Smooth muscle cell (in vitro differentiated cells): ENCODE results near the gene CCDC50. TPM values are rescaled to one million over a fixed set of nuclear protein-coding genes. Genes with fewer than 3 reads are reported as not detected.

Experiments used
- DNase-seq: peaks from one replicate; lab custom pipeline; 2025; ENCODE audit not compliant: unreplicated experiment; lab: John Stamatoyannopoulos, UW
- H2AFZ ChIP-seq: fragments of 200-600 bp; sonication (generic); 2 replicates; pipeline ENCODE4 v1.6.0; 2016; ENCODE audit warnings: antibody characterized with exemption, low read depth, mild to moderate bottlenecking
- H3F3A ChIP-seq: fragments of 200-600 bp; sonication (generic); 2 replicates; pipeline ENCODE4 v1.6.0; 2017; ENCODE audit warnings: antibody characterized with exemption, low read depth
- H3K27ac ChIP-seq: fragments of 200-600 bp; sonication (generic); 2 replicates; pipeline ENCODE4 v1.5.1; 2016; ENCODE audit warnings: low read depth, mild to moderate bottlenecking
- H3K27me3 ChIP-seq: fragments of 200-600 bp; sonication (generic); 2 replicates; pipeline ENCODE4 v1.6.1; 2016; ENCODE audit warnings: low read depth, mild to moderate bottlenecking
- H3K36me3 ChIP-seq: fragments of 200-600 bp; sonication (generic); 2 replicates; pipeline ENCODE4 v1.5.1; 2016; ENCODE audit warnings: low read depth
- H3K4me1 ChIP-seq: fragments of 200-600 bp; sonication (generic); 2 replicates; pipeline ENCODE4 v1.5.1; 2016; ENCODE audit warnings: low read depth
- H3K4me2 ChIP-seq: fragments of 200-600 bp; sonication (generic); 2 replicates; pipeline ENCODE4 v1.6.0; 2016; ENCODE audit warnings: mild to moderate bottlenecking
- H3K4me3 ChIP-seq: fragments of 200-600 bp; sonication (generic); 2 replicates; pipeline ENCODE4 v1.5.1; 2016; ENCODE audit warnings: mild to moderate bottlenecking
- H3K79me2 ChIP-seq: fragments of 200-600 bp; sonication (generic); 2 replicates; pipeline ENCODE4 v1.6.0; 2016; ENCODE audit warnings: low read depth, mild to moderate bottlenecking
- H3K9ac ChIP-seq: fragments of 200-600 bp; sonication (generic); 2 replicates; pipeline ENCODE4 v1.6.0; 2016; ENCODE audit warnings: low read depth
- H3K9me3 ChIP-seq: fragments of 200-600 bp; sonication (generic); replicated peaks from 2 replicates; pipeline ENCODE4 v1.5.1; 2016; ENCODE audit warnings: low read depth
- H4K20me1 ChIP-seq: fragments of 200-600 bp; sonication (generic); 2 replicates; pipeline ENCODE4 v1.6.0; 2016; ENCODE audit warnings: low read depth
- CTCF ChIP-seq: fragments of 200-600 bp; sonication (generic); IDR thresholded peaks from 2 replicates; pipeline ENCODE4 v1.5.1; 2017; ENCODE audit warnings: borderline replicate concordance, mild to moderate bottlenecking, antibody characterized with exemption; ENCODE audit not compliant: insufficient read depth, poor library complexity, severe bottlenecking
- WGBS: methylation state at CpG from one replicate; pipeline ENCODE4 v1.1.7; 2016; ENCODE audit warnings: low lambda C conversion rate; 5-methylcytosine and 5-hydroxymethylcytosine counted together
- polyA plus RNA-seq: library from polyadenylated mRNA; unstranded; fragments of >200 nt; fragmentation: Nextera tagmentation; extraction: Ambion mirVana; gene quantifications from 2 replicates; pipeline ENCODE4 v1.2.1, GENCODE V29; 2016
- total RNA-seq: library from RNA; depleted of rRNA; stranded (reverse); fragments of >200 nt; gene quantifications from 2 replicates; pipeline ENCODE4 v1.2.3, GENCODE V29; 2014

The CCDC50 gene
- total and polyA plus RNA-seq, 2 experiments from 2014 or later, result 31.7 to 53.9 TPM

- Histone ChIP-seq H3K9ac (no peak overlapping the region), H3K27ac (no peak overlapping the region), H3K4me2 (no peak overlapping the region), H3K36me3 (no peaks in the 10 kb centered on the region), H3K79me2 (no peaks in the 10 kb centered on the region), H3F3A (no peaks in the 10 kb centered on the region), H2AFZ (no peak overlapping the region), H3K9me3 (no peaks in the 10 kb centered on the region), H3K4me3 (no peak overlapping the region), H3K27me3 (no peaks in the 10 kb centered on the region), H3K4me1 (no peaks in the 10 kb centered on the region), H4K20me1 (no peaks in the 10 kb centered on the region)
- 86% methylated on average over 5 of the region's 5 CpGs for WGBS
- DNase-seq, result no peak
- TF ChIP-seq CTCF, result no peak
These were observed 36.8 kb upstream of the CCDC50 start for GRCh38 chr3:191292243-191293015.

- WGBS, result 79% methylated on average over 1 of the region's 1 CpG
- no peaks in the 10 kb centered on the region for H3K36me3 ChIP-seq
- H3F3A ChIP-seq, result no peaks in the 10 kb centered on the region
- H3K9ac ChIP-seq, result no peak overlapping the region
- H3K79me2 ChIP-seq, result no peaks in the 10 kb centered on the region
- DNase-seq, result no peak
- H2AFZ ChIP-seq, result no peak overlapping the region
- no peaks in the 10 kb centered on the region for H4K20me1 ChIP-seq
- no peaks in the 10 kb centered on the region for H3K9me3 ChIP-seq
- no peak overlapping the region for H3K27ac ChIP-seq
- no peak overlapping the region for H3K4me3 ChIP-seq
- TF ChIP-seq CTCF, result no peak
- no peaks in the 10 kb centered on the region for H3K27me3 ChIP-seq
- no peak overlapping the region for H3K4me2 ChIP-seq
- no peaks in the 10 kb centered on the region for H3K4me1 ChIP-seq
These were observed 34.9 kb upstream of the CCDC50 start for GRCh38 chr3:191294291-191294690.

GRCh38 chr3:191296041-191296541, 33.1 kb upstream of the CCDC50 start:
- no peaks in the 10 kb centered on the region for H3K27me3 ChIP-seq
- H3K4me3 ChIP-seq, result no peak overlapping the region
- no peak overlapping the region for H3K4me2 ChIP-seq
- no peaks in the 10 kb centered on the region for H3F3A ChIP-seq
- H3K9me3 ChIP-seq, result no peaks in the 10 kb centered on the region
- no peaks in the 10 kb centered on the region for H3K4me1 ChIP-seq
- no peak overlapping the region for H2AFZ ChIP-seq
- no peak for DNase-seq
- no peak overlapping the region for H3K27ac ChIP-seq
- no peaks in the 10 kb centered on the region for H4K20me1 ChIP-seq
- no peaks in the 10 kb centered on the region for H3K79me2 ChIP-seq
- H3K36me3 ChIP-seq, result no peaks in the 10 kb centered on the region
- no peak for TF ChIP-seq CTCF
- WGBS, result 62% methylated on average over 4 of the region's 4 CpGs
- H3K9ac ChIP-seq, result no peak overlapping the region

- no peaks in the 10 kb centered on the region for H4K20me1 ChIP-seq
- no peak overlapping the region for H3K27ac ChIP-seq
- H3K4me2 ChIP-seq, result no peak overlapping the region
- no peaks in the 10 kb centered on the region for H3K27me3 ChIP-seq
- H3K9ac ChIP-seq, result no peak overlapping the region
- no peak for DNase-seq
- H3F3A ChIP-seq, result no peaks in the 10 kb centered on the region
- no peaks in the 10 kb centered on the region for H3K36me3 ChIP-seq
- H3K79me2 ChIP-seq, result no peaks in the 10 kb centered on the region
- TF ChIP-seq CTCF, result no peak
- H3K4me1 ChIP-seq, result no peaks in the 10 kb centered on the region
- H2AFZ ChIP-seq, result no peak overlapping the region
- H3K4me3 ChIP-seq, result no peak overlapping the region
- H3K9me3 ChIP-seq, result no peaks in the 10 kb centered on the region
These were observed 30.3 kb upstream of the CCDC50 start for GRCh38 chr3:191298846-191299245.
